ENCODE results near the gene NCK2. TPM values are rescaled to one million over a fixed set of nuclear protein-coding genes. Genes with fewer than 3 reads are reported as not detected.

Gene NCK2
- total RNA-seq, 1 donor from 2014 or later, result 92.5 TPM

GRCh38 chr2:105821428-105822125, 76.9 kb downstream of the NCK2 start:
- no peak for DNase-seq (ENCODE audit: low spot score, unreplicated experiment)
- no peak overlapping the region for H3K4me3 Mint-ChIP-seq (ENCODE audit: low read depth)
- TF ChIP-seq CTCF (IDR thresholded peaks at IDR 0.05; ENCODE audit: unreplicated experiment), result no peak
- H3K9me3 Mint-ChIP-seq (ENCODE audit: low read depth), result no peaks in the 10 kb centered on the region
- peaks cover 26% of the 10 kb centered on the region for H3K4me1 Mint-ChIP-seq (ENCODE audit: low read depth)
- peak overlapping the region; percentile 64 for H3K27ac Mint-ChIP-seq
- H3K36me3 Mint-ChIP-seq (ENCODE audit: insufficient read depth), result peaks cover 23% of the 10 kb centered on the region
- H3K27me3 Mint-ChIP-seq, result no peaks in the 10 kb centered on the region

- H3K4me1 Mint-ChIP-seq (ENCODE audit: low read depth), result peaks cover 26% of the 10 kb centered on the region
- no peaks in the 10 kb centered on the region for H3K27me3 Mint-ChIP-seq
- peak overlapping the region; percentile 64 for H3K27ac Mint-ChIP-seq
Measured at GRCh38 chr2:105822186-105822585, 77.5 kb downstream of the NCK2 start.

GRCh38 chr2:105824446-105824845, 79.7 kb downstream of the NCK2 start:
- Mint-ChIP-seq H3K27ac (peak overlapping the region; percentile 9), H3K36me3 (ENCODE audit: insufficient read depth) (peaks cover 23% of the 10 kb centered on the region), H3K27me3 (no peaks in the 10 kb centered on the region), H3K4me3 (ENCODE audit: low read depth) (no peak overlapping the region), H3K4me1 (ENCODE audit: low read depth) (peaks cover 26% of the 10 kb centered on the region), H3K9me3 (ENCODE audit: low read depth) (peaks cover 7% of the 10 kb centered on the region)
- DNase-seq (ENCODE audit: low spot score, unreplicated experiment), result no peak
- no peak for TF ChIP-seq CTCF (IDR thresholded peaks at IDR 0.05; ENCODE audit: unreplicated experiment)

More at GRCh38 chr2:105822186-105822585, 77.5 kb downstream of the NCK2 start:
- peaks cover 20% of the 10 kb centered on the region for H3K36me3 Mint-ChIP-seq (ENCODE audit: insufficient read depth)
- no peak for TF ChIP-seq CTCF (IDR thresholded peaks at IDR 0.05; ENCODE audit: unreplicated experiment)
- H3K4me3 Mint-ChIP-seq (ENCODE audit: low read depth), result no peak overlapping the region
- DNase-seq (ENCODE audit: low spot score, unreplicated experiment), result no peak
- peaks cover under 1% of the 10 kb centered on the region for H3K9me3 Mint-ChIP-seq (ENCODE audit: low read depth)

GRCh38 chr2:105827351-105828096, 82.8 kb downstream of the NCK2 start:
- DNase-seq (ENCODE audit: low spot score, unreplicated experiment), result no peak
- Mint-ChIP-seq H3K27me3 (no peaks in the 10 kb centered on the region), H3K4me1 (ENCODE audit: low read depth) (peaks cover 18% of the 10 kb centered on the region), H3K9me3 (ENCODE audit: low read depth) (peaks cover 31% of the 10 kb centered on the region), H3K4me3 (ENCODE audit: low read depth) (no peak overlapping the region), H3K27ac (no peak overlapping the region), H3K36me3 (ENCODE audit: insufficient read depth) (peaks cover 47% of the 10 kb centered on the region)
- no peak for TF ChIP-seq CTCF (IDR thresholded peaks at IDR 0.05; ENCODE audit: unreplicated experiment)

GRCh38 chr2:105828558-105828957, 83.8 kb downstream of the NCK2 start:
- DNase-seq (ENCODE audit: low spot score, unreplicated experiment), result no peak
- Mint-ChIP-seq H3K27me3 (no peaks in the 10 kb centered on the region), H3K4me1 (ENCODE audit: low read depth) (peaks cover 8% of the 10 kb centered on the region), H3K36me3 (ENCODE audit: insufficient read depth) (peaks cover 53% of the 10 kb centered on the region), H3K4me3 (ENCODE audit: low read depth) (no peak overlapping the region), H3K9me3 (ENCODE audit: low read depth) (peaks cover 35% of the 10 kb centered on the region), H3K27ac (no peak overlapping the region)
- TF ChIP-seq CTCF (IDR thresholded peaks at IDR 0.05; ENCODE audit: unreplicated experiment), result no peak
